C4-2B (cell line): ENCODE measurements around the gene PDE1A.

Experiments used
- H3K27ac ChIP-seq: fragments of 450-650 bp; 2 replicates; pipeline ENCODE4 v1.5.1; 2017
- CTCF ChIP-seq: fragments of 450-650 bp; conservative IDR thresholded peaks from 2 replicates; pipeline ENCODE4 v1.5.1; 2017; ENCODE audit warnings: mild to moderate bottlenecking
- ZFX ChIP-seq: fragments of 450-650 bp; IDR thresholded peaks from 2 replicates; pipeline ENCODE4 v1.6.1; 2017

The PDE1A gene

DNA sequence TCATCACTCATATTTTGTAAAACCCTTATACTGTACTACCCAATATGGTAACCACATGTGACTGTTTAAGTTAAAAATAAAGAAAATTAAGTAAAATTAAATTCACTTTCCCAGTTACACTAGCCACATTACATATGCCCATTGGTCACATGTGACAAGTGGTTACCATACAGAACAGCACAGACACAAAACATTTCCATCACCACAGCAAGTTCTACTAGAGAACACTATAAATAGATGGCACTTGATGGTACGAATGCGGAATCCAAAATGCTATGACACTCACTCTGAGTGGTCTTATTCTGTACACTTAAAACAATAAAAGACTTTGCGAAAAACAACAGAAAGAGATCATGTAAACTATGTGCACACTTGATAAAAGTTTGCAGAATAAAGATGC is 202.2 kb downstream of the PDE1A start:
- TF ChIP-seq CTCF (no peak), ZFX (no peak)
- H3K27ac ChIP-seq = no peak overlapping the region

DNA sequence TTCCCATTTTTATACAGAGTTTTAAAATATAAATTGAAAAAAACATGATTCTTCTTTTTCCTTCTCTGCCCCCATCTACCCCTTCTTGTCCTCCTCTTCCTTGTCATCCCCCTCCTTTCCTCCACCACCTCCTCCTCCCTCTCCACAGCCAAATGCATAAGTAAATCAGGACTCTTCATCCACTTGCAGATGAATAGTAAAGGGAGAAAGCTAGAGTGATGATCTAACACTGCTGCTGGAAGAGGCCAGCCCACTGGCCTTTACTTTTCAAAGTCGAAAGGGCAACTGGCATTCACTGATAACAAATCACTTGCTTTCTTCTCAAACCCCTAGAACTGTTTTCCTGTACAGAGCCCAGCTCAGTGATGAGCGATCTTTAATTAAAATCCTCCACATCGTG is 205.8 kb downstream of the PDE1A start:
- H3K27ac ChIP-seq = no peak overlapping the region
- TF ChIP-seq ZFX (no peak), CTCF (no peak)

- no peak overlapping the region for H3K27ac ChIP-seq
- TF ChIP-seq ZFX (no peak), CTCF (no peak)
Observed at GRCh38 chr2:182220335-182220734, 206.5 kb downstream of the PDE1A start.

- no peak for TF ChIP-seq CTCF
- TF ChIP-seq ZFX = no peak
- H3K27ac ChIP-seq = no peak overlapping the region
Observed at GRCh38 chr2:182210669-182211068, 216.2 kb downstream of the PDE1A start.

DNA sequence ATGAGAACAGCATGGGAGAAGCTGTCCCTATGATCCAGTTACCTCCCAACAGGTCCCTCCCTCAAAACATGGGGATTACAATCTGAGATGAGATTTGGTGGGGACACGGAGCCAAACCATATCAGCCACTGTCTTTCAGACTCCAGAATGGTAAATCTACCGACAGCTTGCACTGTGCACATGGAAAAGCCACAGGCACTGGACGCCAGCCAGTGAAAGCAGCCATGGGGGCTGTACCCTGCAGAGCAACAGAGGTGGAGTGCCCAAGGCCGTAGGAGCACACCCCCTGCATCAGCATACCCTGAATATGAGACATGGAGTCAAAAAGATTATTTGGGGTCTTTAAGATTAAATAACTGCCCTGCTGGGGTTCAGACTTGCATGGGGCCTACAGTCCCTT is 218.4 kb downstream of the PDE1A start:
- no peak overlapping the region for H3K27ac ChIP-seq
- TF ChIP-seq ZFX (no peak), CTCF (no peak)

DNA sequence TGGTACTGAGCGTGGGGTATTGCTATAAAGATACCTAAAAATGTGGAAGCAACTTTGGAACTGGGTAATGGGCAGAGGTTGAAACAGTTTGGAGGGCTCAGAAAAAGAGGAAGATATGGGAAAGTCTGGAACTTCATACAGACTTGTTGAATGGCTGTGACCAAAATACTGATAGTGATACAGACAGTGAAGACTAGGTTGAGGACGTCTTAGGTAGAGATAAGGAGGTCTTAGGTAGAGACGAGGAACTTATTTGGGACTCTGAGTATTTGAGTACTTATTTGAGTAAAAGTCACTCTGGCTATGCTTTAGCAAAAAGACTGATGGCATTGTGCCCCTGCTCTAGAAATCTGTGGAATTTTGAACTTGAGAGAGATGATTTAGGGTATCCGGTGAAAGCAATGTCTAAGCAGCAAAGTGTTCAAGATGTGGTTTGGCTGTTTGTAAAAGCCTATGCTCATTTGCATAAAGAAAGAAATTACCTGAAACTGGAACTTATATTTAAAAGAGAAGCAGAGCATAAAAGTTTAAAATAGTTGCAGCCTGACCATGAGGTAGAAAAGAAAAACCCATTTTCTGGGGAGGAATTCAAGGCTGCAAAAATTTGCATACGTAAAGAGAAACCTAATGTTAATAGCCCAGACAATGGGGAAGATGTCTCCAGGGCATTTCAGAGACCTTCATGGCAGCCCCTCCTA is 219.6 kb downstream of the PDE1A start:
- H3K27ac ChIP-seq = no peak overlapping the region
- TF ChIP-seq ZFX (no peak), CTCF (no peak)

GRCh38 chr2:182197529-182197928 is 229.3 kb downstream of the PDE1A start:
- H3K27ac ChIP-seq = no peak overlapping the region
- TF ChIP-seq ZFX (no peak), CTCF (no peak)
